ENCODE data around the gene KAT6B. TPM values are rescaled to one million over a fixed set of nuclear protein-coding genes. Genes with fewer than 3 reads are reported as not detected.

KAT6B gene
- total RNA-seq, 1 donor from 2014 or later, result 21.3 TPM

DNA sequence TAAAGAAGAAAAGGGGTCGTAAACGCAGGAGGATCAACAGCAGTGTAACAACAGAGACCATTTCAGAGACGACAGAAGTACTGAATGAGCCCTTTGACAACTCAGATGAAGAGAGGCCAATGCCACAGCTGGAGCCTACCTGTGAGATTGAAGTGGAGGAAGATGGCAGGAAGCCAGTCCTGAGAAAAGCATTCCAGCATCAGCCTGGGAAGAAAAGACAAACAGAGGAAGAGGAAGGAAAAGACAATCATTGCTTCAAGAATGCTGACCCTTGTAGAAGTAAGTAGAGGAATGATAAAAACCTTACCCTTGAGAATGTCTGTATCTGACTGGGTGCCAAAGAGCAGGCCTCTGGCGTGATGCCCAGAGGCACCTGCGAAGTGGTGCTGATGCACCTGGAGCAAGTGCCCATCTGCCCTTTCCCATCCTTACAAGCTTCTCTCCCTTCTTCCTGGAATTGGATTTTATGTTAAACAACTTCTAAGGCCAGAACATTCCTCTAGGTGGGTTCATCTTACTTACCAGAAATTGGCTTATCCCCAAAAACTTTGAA is 198.6 kb downstream of the KAT6B start:
- Histone ChIP-seq H3F3A (ENCODE audit: low read depth) (no peaks in the 10 kb centered on the region), H3K4me1 (peaks cover under 1% of the 10 kb centered on the region), H3K79me2 (ENCODE audit: low read depth) (no peaks in the 10 kb centered on the region), H2AFZ (replicated peaks) (no peak overlapping the region), H3K4me2 (no peak overlapping the region), H3K9me3 (ENCODE audit: low read depth) (no peaks in the 10 kb centered on the region), H3K27ac (no peak overlapping the region), H3K36me3 (peaks cover 6% of the 10 kb centered on the region), H3K9ac (no peak overlapping the region), H3K27me3 (no peaks in the 10 kb centered on the region), H3K4me3 (no peak overlapping the region), H4K20me1 (ENCODE audit: low read depth) (no peaks in the 10 kb centered on the region)
- no peak overlapping the region for H3K4me3 Mint-ChIP-seq
- peaks cover 40% of the 10 kb centered on the region for H3K36me3 Mint-ChIP-seq
- H3K27me3 Mint-ChIP-seq (ENCODE audit: insufficient read depth, low read depth), result peaks cover 2% of the 10 kb centered on the region
- no peak overlapping the region for H3K27ac Mint-ChIP-seq
- TF ChIP-seq, protein P1, sequence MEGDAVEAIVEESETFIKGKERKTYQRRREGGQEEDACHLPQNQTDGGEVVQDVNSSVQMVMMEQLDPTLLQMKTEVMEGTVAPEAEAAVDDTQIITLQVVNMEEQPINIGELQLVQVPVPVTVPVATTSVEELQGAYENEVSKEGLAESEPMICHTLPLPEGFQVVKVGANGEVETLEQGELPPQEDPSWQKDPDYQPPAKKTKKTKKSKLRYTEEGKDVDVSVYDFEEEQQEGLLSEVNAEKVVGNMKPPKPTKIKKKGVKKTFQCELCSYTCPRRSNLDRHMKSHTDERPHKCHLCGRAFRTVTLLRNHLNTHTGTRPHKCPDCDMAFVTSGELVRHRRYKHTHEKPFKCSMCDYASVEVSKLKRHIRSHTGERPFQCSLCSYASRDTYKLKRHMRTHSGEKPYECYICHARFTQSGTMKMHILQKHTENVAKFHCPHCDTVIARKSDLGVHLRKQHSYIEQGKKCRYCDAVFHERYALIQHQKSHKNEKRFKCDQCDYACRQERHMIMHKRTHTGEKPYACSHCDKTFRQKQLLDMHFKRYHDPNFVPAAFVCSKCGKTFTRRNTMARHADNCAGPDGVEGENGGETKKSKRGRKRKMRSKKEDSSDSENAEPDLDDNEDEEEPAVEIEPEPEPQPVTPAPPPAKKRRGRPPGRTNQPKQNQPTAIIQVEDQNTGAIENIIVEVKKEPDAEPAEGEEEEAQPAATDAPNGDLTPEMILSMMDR (IDR thresholded peaks at IDR 0.05), result no peak
- TF ChIP-seq EZH2 (IDR thresholded peaks at IDR 0.05), result no peak
- no peaks in the 10 kb centered on the region for H3K9me3 Mint-ChIP-seq
- H3K4me1 Mint-ChIP-seq, result peaks cover 5% of the 10 kb centered on the region
- DNase-seq (ENCODE audit: low spot score), result no peak

GRCh38 chr10:75028049-75028448 is 201.6 kb downstream of the KAT6B start:
- H3K4me1 Mint-ChIP-seq, result no peaks in the 10 kb centered on the region
- peaks cover 37% of the 10 kb centered on the region for H3K36me3 Mint-ChIP-seq

GRCh38 chr10:75028748-75029147 is 202.3 kb downstream of the KAT6B start:
- no peaks in the 10 kb centered on the region for H3K27me3 ChIP-seq
- TF ChIP-seq, protein P1 (IDR thresholded peaks at IDR 0.05), result no peak
- TF ChIP-seq EZH2 (IDR thresholded peaks at IDR 0.05) (no peak), EZH2phosphoT487 (IDR thresholded peaks at IDR 0.05) (no peak)
- H3K27ac ChIP-seq, result no peak overlapping the region
- no peak overlapping the region for H3K4me3 ChIP-seq
- H2AFZ ChIP-seq (replicated peaks), result no peak overlapping the region
- H3K4me2 ChIP-seq, result no peak overlapping the region
- Mint-ChIP-seq H3K4me3 (no peak overlapping the region), H3K27ac (no peak overlapping the region), H3K4me1 (no peaks in the 10 kb centered on the region), H3K27me3 (ENCODE audit: insufficient read depth, low read depth) (peaks cover 2% of the 10 kb centered on the region), H3K9me3 (no peaks in the 10 kb centered on the region), H3K36me3 (peaks cover 36% of the 10 kb centered on the region)
- no peaks in the 10 kb centered on the region for H3K79me2 ChIP-seq (ENCODE audit: low read depth)
- no peaks in the 10 kb centered on the region for H3F3A ChIP-seq (ENCODE audit: low read depth)
- no peaks in the 10 kb centered on the region for H4K20me1 ChIP-seq (ENCODE audit: low read depth)
- no peak for DNase-seq (ENCODE audit: low spot score)
- H3K9me3 ChIP-seq (ENCODE audit: low read depth), result no peaks in the 10 kb centered on the region
- H3K9ac ChIP-seq, result no peak overlapping the region
- peaks cover 6% of the 10 kb centered on the region for H3K36me3 ChIP-seq
- H3K4me1 ChIP-seq, result no peaks in the 10 kb centered on the region

More at GRCh38 chr10:75028049-75028448, 201.6 kb downstream of the KAT6B start:
- H3K4me3 ChIP-seq, result no peak overlapping the region
- H3K9me3 Mint-ChIP-seq, result no peaks in the 10 kb centered on the region
- DNase-seq (ENCODE audit: low spot score), result no peak
- H3K9me3 ChIP-seq (ENCODE audit: low read depth), result no peaks in the 10 kb centered on the region
- H2AFZ ChIP-seq (replicated peaks), result no peak overlapping the region
- H3K9ac ChIP-seq, result no peak overlapping the region
- no peaks in the 10 kb centered on the region for H4K20me1 ChIP-seq (ENCODE audit: low read depth)
- no peaks in the 10 kb centered on the region for H3K79me2 ChIP-seq (ENCODE audit: low read depth)
- H3K27ac Mint-ChIP-seq, result no peak overlapping the region
- no peak for TF ChIP-seq EZH2phosphoT487 (IDR thresholded peaks at IDR 0.05)
- no peak for TF ChIP-seq EZH2 (IDR thresholded peaks at IDR 0.05)
- no peaks in the 10 kb centered on the region for H3F3A ChIP-seq (ENCODE audit: low read depth)
- peaks cover 6% of the 10 kb centered on the region for H3K36me3 ChIP-seq
- H3K27me3 Mint-ChIP-seq (ENCODE audit: insufficient read depth, low read depth), result peaks cover 2% of the 10 kb centered on the region
- no peak overlapping the region for H3K4me3 Mint-ChIP-seq
- no peaks in the 10 kb centered on the region for H3K4me1 ChIP-seq
- no peak overlapping the region for H3K4me2 ChIP-seq
- no peak overlapping the region for H3K27ac ChIP-seq
- H3K27me3 ChIP-seq, result no peaks in the 10 kb centered on the region

GRCh38 chr10:75029420-75029819 is 203.0 kb downstream of the KAT6B start:
- H3K36me3 Mint-ChIP-seq, result peaks cover 36% of the 10 kb centered on the region
- no peaks in the 10 kb centered on the region for H3F3A ChIP-seq (ENCODE audit: low read depth)
- no peaks in the 10 kb centered on the region for H3K27me3 ChIP-seq
- no peaks in the 10 kb centered on the region for H3K9me3 ChIP-seq (ENCODE audit: low read depth)
- H3K27ac ChIP-seq, result no peak overlapping the region
- no peaks in the 10 kb centered on the region for H3K4me1 ChIP-seq
- peaks cover 2% of the 10 kb centered on the region for H3K27me3 Mint-ChIP-seq (ENCODE audit: insufficient read depth, low read depth)
- no peak overlapping the region for H3K27ac Mint-ChIP-seq
- no peaks in the 10 kb centered on the region for H3K4me1 Mint-ChIP-seq
- no peak overlapping the region for H2AFZ ChIP-seq (replicated peaks)
- no peak for DNase-seq (ENCODE audit: low spot score)
- no peaks in the 10 kb centered on the region for H4K20me1 ChIP-seq (ENCODE audit: low read depth)
- H3K4me3 Mint-ChIP-seq, result no peak overlapping the region
- H3K9me3 Mint-ChIP-seq, result no peaks in the 10 kb centered on the region
- H3K4me3 ChIP-seq, result no peak overlapping the region
- no peak overlapping the region for H3K9ac ChIP-seq
- no peaks in the 10 kb centered on the region for H3K79me2 ChIP-seq (ENCODE audit: low read depth)
- TF ChIP-seq, protein P1 (IDR thresholded peaks at IDR 0.05), result no peak
- TF ChIP-seq EZH2 (IDR thresholded peaks at IDR 0.05), result no peak
- TF ChIP-seq EZH2phosphoT487 (IDR thresholded peaks at IDR 0.05), result no peak
- no peak overlapping the region for H3K4me2 ChIP-seq
- peaks cover 6% of the 10 kb centered on the region for H3K36me3 ChIP-seq

Data from neural progenitor cell (in vitro differentiated cells).